Activated CD8-positive, alpha-beta T cell treated with anti-CD3 and anti-CD28 coated beads for 36 hours (primary cell): Measurements from ENCODE around the gene RGL1. TPM values are rescaled to one million over a fixed set of nuclear protein-coding genes. Genes with fewer than 3 reads are reported as not detected.

Source experiments
- ATAC-seq: fragments of 200-7000 bp; cut with Tn5 transposase; one replicate; pipeline ENCODE4 v1.10.0; 2021; ENCODE audit warnings: mild to moderate bottlenecking, moderate library complexity
- CTCF ChIA-PET: fragments of 350-600 bp; sonication (Branson Sonifier 250); formaldehyde crosslinking; loops from one replicate; lab custom pipeline; 2021; ENCODE audit warnings: antibody characterized with exemption; lab: Charles Lee
- POLR2A ChIA-PET: fragments of 350-600 bp; sonication (Branson Sonifier 250); formaldehyde crosslinking; loops from one replicate; lab custom pipeline; 2021; ENCODE audit warnings: antibody characterized with exemption; lab: Charles Lee
- DNase-seq: peaks from one replicate; pipeline ENCODE4 v3.0.0-alpha.2; 2020
- H3K27ac Mint-ChIP-seq: one replicate; pipeline ENCODE4 v1.8.0; 2021; ENCODE audit warnings: mild to moderate bottlenecking, mixed read lengths
- H3K27me3 Mint-ChIP-seq: one replicate; pipeline ENCODE4 v1.8.0; 2021; ENCODE audit warnings: mixed read lengths
- H3K36me3 Mint-ChIP-seq: one replicate; pipeline ENCODE4 v1.8.0; 2021; ENCODE audit warnings: low read depth, mixed read lengths
- H3K4me1 Mint-ChIP-seq: one replicate; pipeline ENCODE4 v1.8.0; 2021; ENCODE audit warnings: low read depth, mixed read lengths
- H3K4me3 Mint-ChIP-seq: one replicate; pipeline ENCODE4 v1.8.0; 2021; ENCODE audit warnings: mild to moderate bottlenecking, moderate library complexity, mixed read lengths
- H3K9me3 Mint-ChIP-seq: one replicate; pipeline ENCODE4 v1.8.0; 2021; ENCODE audit warnings: mixed read lengths
- intact Hi-C: fragments of 100-400 bp; cut with micrococcal nuclease; formaldehyde crosslinking; loops from one replicate; pipeline ENCODE4 v1.10.0; 2022
- total RNA-seq, 2 experiments: library from RNA; stranded (reverse); gene quantifications; one replicate each; pipeline ENCODE4 v1.2.3, GENCODE V29; 2021
- TF ChIP-seq, protein P1 (sequence below): fragments of 200-600 bp; IDR thresholded peaks from one replicate; pipeline ENCODE4 v1.8.0; 2022; ENCODE audit warnings: antibody characterized with exemption, mild to moderate bottlenecking

RGL1 gene
- total RNA-seq, 2 experiments from 2014 or later = 1.2 to 1.3 TPM

- H3K4me3 Mint-ChIP-seq = no peak overlapping the region
- no peak overlapping the region for H3K27ac Mint-ChIP-seq
- ATAC-seq = no peak
Observed at GRCh38 chr1:183945428-183946319, 140.8 kb downstream of the RGL1 start.

GRCh38 chr1:183946320-183946613 lies 141.3 kb downstream of the RGL1 start:
- H3K4me3 Mint-ChIP-seq = no peak overlapping the region
- H3K27ac Mint-ChIP-seq = no peak overlapping the region
- no peaks in the 10 kb centered on the region for H3K4me1 Mint-ChIP-seq
- ATAC-seq (no peak), DNase-seq (no peak)
- H3K9me3 Mint-ChIP-seq = peaks cover 2% of the 10 kb centered on the region
- ChIA-PET POLR2A (no interaction called here), CTCF (no interaction called here)
- no peaks in the 10 kb centered on the region for H3K27me3 Mint-ChIP-seq
- no peaks in the 10 kb centered on the region for H3K36me3 Mint-ChIP-seq
- intact Hi-C loops = no loop called here
- TF ChIP-seq, protein P1, sequence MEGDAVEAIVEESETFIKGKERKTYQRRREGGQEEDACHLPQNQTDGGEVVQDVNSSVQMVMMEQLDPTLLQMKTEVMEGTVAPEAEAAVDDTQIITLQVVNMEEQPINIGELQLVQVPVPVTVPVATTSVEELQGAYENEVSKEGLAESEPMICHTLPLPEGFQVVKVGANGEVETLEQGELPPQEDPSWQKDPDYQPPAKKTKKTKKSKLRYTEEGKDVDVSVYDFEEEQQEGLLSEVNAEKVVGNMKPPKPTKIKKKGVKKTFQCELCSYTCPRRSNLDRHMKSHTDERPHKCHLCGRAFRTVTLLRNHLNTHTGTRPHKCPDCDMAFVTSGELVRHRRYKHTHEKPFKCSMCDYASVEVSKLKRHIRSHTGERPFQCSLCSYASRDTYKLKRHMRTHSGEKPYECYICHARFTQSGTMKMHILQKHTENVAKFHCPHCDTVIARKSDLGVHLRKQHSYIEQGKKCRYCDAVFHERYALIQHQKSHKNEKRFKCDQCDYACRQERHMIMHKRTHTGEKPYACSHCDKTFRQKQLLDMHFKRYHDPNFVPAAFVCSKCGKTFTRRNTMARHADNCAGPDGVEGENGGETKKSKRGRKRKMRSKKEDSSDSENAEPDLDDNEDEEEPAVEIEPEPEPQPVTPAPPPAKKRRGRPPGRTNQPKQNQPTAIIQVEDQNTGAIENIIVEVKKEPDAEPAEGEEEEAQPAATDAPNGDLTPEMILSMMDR = no peak

More at GRCh38 chr1:183945428-183946319, 140.8 kb downstream of the RGL1 start:
- Mint-ChIP-seq H3K9me3 (peaks cover 2% of the 10 kb centered on the region), H3K4me1 (no peaks in the 10 kb centered on the region), H3K36me3 (no peaks in the 10 kb centered on the region), H3K27me3 (no peaks in the 10 kb centered on the region)
- no peak for DNase-seq
- intact Hi-C loops = no loop called here
- ChIA-PET CTCF (interaction anchor here (0.6 kb wide), 1 partner anchor 9 kb away, joined by 3 read pairs; no protein-coding TSS in a partner anchor), POLR2A (interaction anchor here (1.9 kb wide), 1 partner anchor 10 kb away, joined by 4 read pairs; no protein-coding TSS in a partner anchor)
- TF ChIP-seq, protein P1 = no peak

DNA sequence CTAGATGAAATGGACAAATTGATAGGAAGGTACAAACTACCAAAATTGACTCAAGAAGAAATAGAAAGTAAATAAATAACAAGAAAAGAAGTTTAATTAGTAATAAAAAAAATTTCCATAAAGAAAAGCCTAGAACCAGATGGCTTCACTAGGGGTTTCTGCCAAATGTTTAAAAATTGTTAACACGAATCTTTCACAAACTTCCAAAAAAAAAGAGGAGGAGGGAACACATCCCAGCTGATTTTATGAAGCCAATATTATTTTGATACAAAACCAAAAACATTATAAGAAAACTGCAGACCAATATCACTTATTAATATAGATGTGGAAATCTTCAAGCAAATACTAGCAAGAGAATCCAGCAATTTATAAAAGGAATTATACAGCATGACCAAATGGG lies 143.1 kb downstream of the RGL1 start:
- intact Hi-C loops = no loop called here
- H3K9me3 Mint-ChIP-seq = peaks cover 2% of the 10 kb centered on the region
- no peak for DNase-seq
- ChIA-PET CTCF (no interaction called here), POLR2A (no interaction called here)
- H3K4me1 Mint-ChIP-seq = peaks cover 5% of the 10 kb centered on the region
- TF ChIP-seq, protein P1 = no peak
- no peaks in the 10 kb centered on the region for H3K36me3 Mint-ChIP-seq
- ATAC-seq = no peak
- no peak overlapping the region for H3K4me3 Mint-ChIP-seq
- no peaks in the 10 kb centered on the region for H3K27me3 Mint-ChIP-seq
- no peak overlapping the region for H3K27ac Mint-ChIP-seq

GRCh38 chr1:183952101-183952500 lies 147.2 kb downstream of the RGL1 start:
- no peaks in the 10 kb centered on the region for H3K27me3 Mint-ChIP-seq
- TF ChIP-seq, protein P1 = no peak
- H3K4me1 Mint-ChIP-seq = peaks cover 23% of the 10 kb centered on the region
- intact Hi-C loops = no loop called here
- H3K9me3 Mint-ChIP-seq = peaks cover 2% of the 10 kb centered on the region
- no peak for DNase-seq
- POLR2A ChIA-PET = no interaction called here
- ATAC-seq = no peak
- CTCF ChIA-PET = no interaction called here
- H3K36me3 Mint-ChIP-seq = no peaks in the 10 kb centered on the region
- H3K4me3 Mint-ChIP-seq = no peak overlapping the region
- H3K27ac Mint-ChIP-seq = no peak overlapping the region

GRCh38 chr1:183953031-183953430 lies 148.1 kb downstream of the RGL1 start:
- Mint-ChIP-seq H3K9me3 (peaks cover 2% of the 10 kb centered on the region), H3K4me3 (no peak overlapping the region), H3K36me3 (no peaks in the 10 kb centered on the region), H3K4me1 (peaks cover 23% of the 10 kb centered on the region), H3K27me3 (no peaks in the 10 kb centered on the region), H3K27ac (no peak overlapping the region)
- TF ChIP-seq, protein P1 = no peak
- intact Hi-C loops = no loop called here
- ATAC-seq (no peak), DNase-seq (no peak)
- CTCF ChIA-PET = interaction anchor here (1.0 kb wide), 1 partner anchor 37 kb away, joined by 4 read pairs; no protein-coding TSS in a partner anchor
- POLR2A ChIA-PET = no interaction called here
